ENCODE measurements around the gene ACTR2. TPM values are rescaled to one million over a fixed set of nuclear protein-coding genes. Genes with fewer than 3 reads are reported as not detected.
"Not testable (repeated sequence)": the region's sequence is repeated elsewhere in the genome, so short reads cannot be mapped to it uniquely, and the experiment has no call there.

Gene ACTR2
- polyA plus RNA-seq, 12 donors, result 111 to 169 (median 127) TPM; not detected in 1

DNA sequence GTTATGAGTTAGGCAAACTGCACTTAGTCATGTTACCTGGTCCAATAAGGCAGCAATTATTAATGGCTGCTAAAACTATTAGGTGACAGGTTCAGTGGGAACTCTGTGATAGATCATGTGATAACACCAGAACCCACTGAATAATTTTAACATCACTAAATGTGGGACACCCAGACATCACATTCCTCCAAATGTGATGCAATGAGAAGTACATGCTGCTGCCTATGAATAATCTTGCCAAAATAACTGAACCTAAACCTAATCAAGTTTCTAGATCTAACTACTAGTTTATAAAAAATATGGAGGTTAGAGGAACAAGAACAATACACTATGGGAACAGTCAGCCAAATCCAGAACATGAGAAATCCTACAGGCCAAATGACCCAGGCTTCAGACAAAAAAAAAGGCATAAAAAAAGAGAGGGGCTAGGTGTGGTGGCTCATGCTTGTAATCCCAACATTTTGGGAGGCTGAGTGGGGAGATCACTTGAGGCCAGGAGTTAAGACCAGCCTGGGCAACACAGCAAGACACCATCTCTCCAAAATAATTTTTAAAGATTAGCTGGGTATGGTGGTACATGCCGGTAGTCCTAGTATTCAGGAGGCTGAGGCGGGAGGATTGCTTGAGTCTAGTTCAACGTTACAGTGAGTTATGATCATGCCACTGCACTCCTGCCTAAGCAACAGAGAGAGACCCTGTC is 7.0 kb upstream of the ACTR2 start:
- DNase-seq, result no peak

DNA sequence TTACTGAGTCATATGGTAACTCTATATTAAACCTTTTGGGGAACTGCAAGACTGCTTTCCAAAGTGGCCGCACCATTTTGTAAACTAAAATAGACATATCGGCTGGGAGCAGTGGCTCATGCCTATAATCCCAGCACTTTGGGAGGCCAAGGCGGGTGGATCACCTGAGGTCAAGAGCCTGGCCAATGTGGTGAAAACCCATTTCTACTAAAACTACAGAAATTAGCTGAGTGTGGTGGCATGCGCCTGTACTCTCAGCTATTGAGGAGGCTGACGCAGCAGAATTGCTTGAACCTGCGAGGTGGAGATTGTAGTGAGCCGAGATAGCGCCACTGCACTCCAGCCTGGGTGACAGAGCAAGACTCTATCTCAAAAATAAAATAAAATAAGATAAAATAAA is 6.4 kb upstream of the ACTR2 start:
- not testable (repeated sequence) for DNase-seq

GRCh38 chr2:65227020-65227455 is 593 bp upstream of the ACTR2 start:
- DNase-seq, result no peak

- peak; percentile 57 for DNase-seq
Observed at GRCh38 chr2:65228263-65228750, 676 bp downstream of the ACTR2 start.

GRCh38 chr2:65231121-65231520 is 3.5 kb downstream of the ACTR2 start:
- DNase-seq, result no peak

DNA sequence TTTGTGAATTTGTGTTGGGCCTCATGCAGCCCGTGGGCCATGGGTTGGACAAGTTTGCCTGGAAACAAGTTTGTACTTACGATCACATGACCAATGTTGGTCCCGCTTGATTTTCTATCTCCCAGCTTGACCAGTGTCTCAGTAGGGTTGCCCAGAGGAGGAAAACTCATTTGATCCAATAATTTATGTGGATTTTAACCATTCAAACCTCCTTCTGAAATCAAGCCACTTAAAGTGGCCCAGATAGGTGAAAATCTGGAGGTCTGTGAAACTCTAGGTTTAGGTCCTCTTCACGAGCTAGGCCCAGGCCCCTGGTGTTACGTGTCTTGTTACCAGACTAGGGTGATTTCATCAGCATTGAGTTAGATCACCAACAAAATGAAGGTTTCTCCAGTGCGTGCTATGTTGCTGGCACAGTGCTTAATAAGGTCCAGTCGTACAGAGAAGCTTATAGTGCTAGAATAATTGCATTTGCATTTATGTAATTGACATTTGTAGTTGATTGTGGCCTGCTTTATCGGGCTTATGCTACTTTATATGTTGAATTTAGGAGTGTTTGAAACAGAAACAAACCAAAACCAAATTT is 4.4 kb downstream of the ACTR2 start:
- no peak for DNase-seq

DNA sequence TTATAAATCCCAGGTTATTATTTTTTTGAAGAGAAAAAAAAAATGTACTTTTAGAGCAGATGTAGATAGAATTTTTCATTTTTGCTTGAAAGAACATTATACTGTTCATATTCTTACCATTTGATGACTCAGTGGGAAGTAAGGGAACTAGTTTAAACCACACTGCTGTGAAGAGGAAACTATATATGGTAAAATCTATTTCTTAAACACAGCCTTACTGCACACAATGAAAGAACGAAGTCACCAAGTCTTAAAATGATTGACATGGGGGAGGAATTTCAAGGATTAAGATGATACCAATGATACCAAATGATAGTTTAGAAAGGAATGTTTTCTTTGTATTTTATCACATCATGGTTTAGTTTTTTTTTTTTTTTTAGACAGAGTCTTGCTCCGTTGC is 5.0 kb downstream of the ACTR2 start:
- no peak for DNase-seq

- no peak for DNase-seq
Observed at GRCh38 chr2:65240657-65241056, 13.0 kb downstream of the ACTR2 start.

- DNase-seq, result not testable (repeated sequence)
Observed at GRCh38 chr2:65244452-65244851, 16.8 kb downstream of the ACTR2 start.

- DNase-seq, result no peak
Observed at GRCh38 chr2:65252640-65253039, 25.0 kb downstream of the ACTR2 start.

DNA sequence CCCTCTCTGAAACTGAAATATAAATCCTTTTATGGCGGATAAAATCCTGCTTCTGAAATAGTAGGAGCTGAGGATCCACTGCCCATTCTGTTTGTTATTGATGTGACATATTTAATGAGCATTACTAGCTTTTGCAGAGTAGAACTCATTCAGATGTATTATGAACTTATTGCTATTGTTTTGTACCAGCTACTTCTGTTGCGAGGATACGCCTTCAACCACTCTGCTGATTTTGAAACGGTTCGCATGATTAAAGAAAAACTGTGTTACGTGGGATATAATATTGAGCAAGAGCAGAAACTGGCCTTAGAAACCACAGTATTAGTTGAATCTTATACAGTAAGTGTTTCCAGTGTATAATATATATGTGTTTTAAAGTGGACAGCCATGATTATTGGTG is 27.7 kb downstream of the ACTR2 start:
- DNase-seq, result no peak

GRCh38 chr2:65256054-65256453 is 28.4 kb downstream of the ACTR2 start:
- no peak for DNase-seq

- not testable (repeated sequence) for DNase-seq
Observed at GRCh38 chr2:65257866-65258265, 30.2 kb downstream of the ACTR2 start.

DNA sequence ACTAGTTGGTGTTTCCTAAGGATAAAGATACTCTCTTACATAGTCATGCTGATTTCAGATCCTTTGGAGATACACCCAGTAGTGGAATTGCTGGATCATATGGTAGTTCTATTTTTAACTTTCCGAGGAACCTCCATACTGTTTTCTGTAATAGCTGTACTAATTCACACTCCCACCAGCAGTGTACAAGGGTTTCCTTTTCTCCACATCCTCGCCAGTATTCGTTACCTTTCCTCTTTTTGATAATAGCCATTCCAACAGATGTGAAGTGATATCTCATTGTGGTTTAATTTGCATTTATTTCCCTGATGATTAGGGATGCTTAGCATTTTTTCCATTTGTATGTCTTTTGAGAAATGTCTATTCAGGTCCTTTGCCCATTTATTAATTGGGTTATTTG is 34.0 kb downstream of the ACTR2 start:
- DNase-seq, result no peak

- DNase-seq, result no peak
Observed at GRCh38 chr2:65263262-65263661, 35.6 kb downstream of the ACTR2 start.

DNA sequence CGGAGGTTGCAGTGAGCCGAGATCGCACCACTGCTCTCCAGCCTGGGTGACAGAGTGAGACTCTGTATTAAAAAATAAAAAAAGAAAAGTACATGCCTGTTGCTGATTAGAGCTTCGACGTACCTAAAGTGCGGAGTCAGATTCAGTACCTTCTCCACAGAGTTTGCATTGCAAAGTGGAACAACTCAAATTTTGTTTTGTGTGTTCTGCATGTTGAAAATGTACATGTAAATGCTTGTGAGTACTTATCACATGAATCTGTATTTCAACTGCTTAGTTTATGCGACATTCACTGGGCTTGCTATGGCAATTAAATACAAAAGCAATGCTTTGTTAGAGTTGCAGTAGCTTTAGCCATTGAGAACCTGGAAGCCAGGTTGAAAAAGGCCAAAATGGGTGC is 36.4 kb downstream of the ACTR2 start:
- no peak for DNase-seq

DNA sequence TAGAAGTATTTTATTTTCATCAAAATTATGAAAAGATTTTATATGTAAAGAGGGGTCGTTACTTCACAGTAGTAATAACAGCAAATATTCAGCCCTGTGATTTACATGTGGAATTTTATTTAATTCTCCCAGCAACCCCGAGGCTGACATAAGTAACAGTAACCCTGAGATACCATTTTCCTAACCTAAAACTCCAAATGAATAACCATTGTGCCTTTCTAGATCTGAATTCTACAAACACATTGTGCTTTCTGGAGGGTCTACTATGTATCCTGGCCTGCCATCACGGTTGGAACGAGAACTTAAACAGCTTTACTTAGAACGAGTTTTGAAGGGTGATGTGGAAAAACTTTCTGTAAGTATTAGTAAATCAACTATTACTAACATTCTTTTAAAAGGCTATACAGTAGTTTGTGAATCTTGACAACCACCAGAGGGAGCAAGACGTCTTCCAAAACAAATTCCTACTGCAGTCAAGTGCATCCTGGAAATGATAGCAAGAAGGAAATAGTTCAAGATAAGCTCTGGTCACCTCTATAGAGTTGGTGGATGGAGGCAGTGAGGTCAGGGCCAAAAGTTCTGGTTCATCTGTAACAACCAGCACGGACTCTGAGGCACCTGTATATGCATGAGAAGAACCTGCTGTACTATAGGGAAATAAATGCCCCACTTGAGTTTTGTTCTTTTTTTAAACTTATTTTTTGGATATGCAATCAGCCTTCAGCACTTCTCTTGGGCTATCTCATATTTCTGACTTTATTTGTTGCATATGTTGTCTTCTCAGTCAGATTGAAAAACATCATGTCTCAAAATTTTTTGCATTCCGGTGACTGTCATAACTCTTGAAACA is 37.4 kb downstream of the ACTR2 start:
- DNase-seq, result peak; percentile 79

DNA sequence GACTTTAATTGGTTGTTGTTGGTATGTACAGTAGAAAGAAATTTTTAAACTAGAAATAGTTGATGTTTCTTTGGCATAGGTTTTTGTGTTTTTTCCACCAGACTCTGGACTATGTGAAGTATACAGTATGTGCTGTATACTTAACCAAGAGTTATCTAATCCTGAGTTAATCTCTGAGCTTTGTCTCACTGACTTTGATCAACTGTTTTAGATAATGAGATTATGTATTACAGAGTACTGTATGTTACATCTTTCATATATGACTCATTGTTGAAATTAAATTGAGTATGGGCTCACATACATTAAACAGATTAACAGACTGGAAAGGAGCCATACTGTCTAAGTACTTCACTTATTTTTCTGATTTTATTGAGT is 38.0 kb downstream of the ACTR2 start:
- no peak for DNase-seq

GRCh38 chr2:65267008-65267407 is 39.4 kb downstream of the ACTR2 start:
- DNase-seq, result no peak

DNA sequence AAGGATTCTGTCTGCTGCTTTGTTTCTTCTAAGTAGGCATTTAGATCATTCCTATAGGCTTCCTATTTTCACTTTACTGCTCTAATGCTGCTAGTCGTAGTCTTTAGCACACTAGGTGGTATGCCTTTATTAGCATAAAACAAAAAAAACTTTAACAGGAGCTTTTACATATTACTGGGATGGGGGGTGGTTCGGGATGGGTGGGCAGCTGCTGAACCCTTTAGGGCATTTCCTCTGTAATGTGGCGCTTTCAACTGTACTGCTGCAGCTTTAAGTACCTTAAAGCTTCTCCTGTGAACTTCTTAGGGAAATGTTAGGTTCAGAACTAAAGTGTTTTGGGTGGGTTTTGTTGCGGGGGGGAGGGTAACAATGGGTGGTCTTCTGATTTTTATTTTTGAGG is 41.3 kb downstream of the ACTR2 start:
- no peak for DNase-seq

- no peak for DNase-seq
Observed at GRCh38 chr2:65273344-65273743, 45.7 kb downstream of the ACTR2 start.

DNA sequence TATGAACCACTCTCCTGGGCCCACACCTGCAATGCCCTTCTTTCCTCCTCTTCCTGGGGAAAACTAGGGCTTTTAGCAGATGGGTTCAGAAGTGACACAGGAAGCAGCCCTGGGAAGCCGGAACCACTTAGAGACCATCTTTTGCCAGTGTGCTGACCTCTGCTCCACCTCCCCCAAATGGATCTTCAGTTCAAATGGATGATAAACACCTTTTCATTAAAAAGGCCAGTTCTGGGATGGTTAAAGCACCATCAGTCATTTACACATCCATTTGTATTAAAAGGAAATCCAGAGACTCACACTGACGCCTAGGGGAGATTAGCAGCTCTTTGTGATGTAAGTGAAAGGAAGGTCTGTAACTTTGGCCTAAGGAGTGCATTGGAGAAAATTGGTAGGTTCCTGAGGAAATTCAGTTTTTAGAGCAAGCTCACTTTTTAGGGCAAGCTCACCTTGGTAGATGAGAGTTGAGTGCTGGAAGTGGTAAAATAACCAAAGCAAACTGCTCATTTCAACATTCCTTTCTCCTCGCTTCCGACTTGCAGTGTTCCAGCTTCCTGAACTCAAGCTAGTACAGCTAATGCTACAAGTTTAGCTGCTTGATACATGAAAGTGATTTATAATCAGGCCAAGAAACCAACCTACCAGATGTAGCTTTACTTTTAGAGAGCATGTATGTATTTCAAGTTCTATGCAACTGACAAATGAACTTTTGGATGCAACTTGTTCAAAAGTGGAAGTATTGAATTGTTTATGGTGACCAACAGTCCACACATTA is 47.7 kb downstream of the ACTR2 start:
- no peak for DNase-seq

All from muscle of arm (tissue), 12 donors.